ENCODE measurements around the gene TENM4.

- no peak for TF ChIP-seq FOXK2 (IDR thresholded peaks at IDR 0.05)
- no peak for TF ChIP-seq BHLHE40 (IDR thresholded peaks at IDR 0.05; ENCODE audit: borderline replicate concordance)
Measured at GRCh38 chr11:78901831-78902230, 539.0 kb downstream of the TENM4 start.

Data from HEK293T (cell line).